DOHH2 (cell line): ENCODE results near the gene MXD4.

Source experiments
- EZH2phosphoT487 ChIP-seq: fragments of 200-600 bp; sonication (generic); IDR thresholded peaks from 2 replicates; pipeline ENCODE4 v1.6.1; 2017; ENCODE audit warnings: borderline replicate concordance, mild to moderate bottlenecking, antibody characterized with exemption, low read length, moderate library complexity, mixed read lengths
- TF ChIP-seq, protein P1 (sequence below): fragments of 200-600 bp; sonication (generic); IDR thresholded peaks from one replicate; pipeline ENCODE4 v1.5.1; 2014; ENCODE audit warnings: antibody characterized with exemption, mild to moderate bottlenecking, low read depth, low read length; ENCODE audit not compliant: poor library complexity, severe bottlenecking

DNA sequence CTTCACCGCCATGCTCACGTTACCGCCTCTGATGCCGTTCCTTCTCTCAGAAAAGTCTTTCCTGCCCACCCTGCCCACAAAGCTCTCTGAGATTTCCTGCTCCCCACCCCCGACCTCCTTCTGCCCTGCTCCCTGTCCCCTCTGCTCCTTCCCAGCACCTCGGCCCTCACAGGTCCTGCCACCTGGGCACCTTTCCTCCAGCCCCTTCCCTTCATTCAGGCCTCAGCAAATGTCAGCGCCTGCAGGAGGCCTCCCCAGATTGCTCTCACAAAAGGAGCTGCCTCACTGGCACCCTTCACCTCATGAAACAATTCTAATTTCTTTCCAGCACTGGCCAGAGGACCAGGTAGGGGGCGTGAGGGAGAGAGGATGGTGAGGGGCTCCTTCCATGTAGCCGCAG, 33.6 kb upstream of the MXD4 start:
- TF ChIP-seq, protein P1, sequence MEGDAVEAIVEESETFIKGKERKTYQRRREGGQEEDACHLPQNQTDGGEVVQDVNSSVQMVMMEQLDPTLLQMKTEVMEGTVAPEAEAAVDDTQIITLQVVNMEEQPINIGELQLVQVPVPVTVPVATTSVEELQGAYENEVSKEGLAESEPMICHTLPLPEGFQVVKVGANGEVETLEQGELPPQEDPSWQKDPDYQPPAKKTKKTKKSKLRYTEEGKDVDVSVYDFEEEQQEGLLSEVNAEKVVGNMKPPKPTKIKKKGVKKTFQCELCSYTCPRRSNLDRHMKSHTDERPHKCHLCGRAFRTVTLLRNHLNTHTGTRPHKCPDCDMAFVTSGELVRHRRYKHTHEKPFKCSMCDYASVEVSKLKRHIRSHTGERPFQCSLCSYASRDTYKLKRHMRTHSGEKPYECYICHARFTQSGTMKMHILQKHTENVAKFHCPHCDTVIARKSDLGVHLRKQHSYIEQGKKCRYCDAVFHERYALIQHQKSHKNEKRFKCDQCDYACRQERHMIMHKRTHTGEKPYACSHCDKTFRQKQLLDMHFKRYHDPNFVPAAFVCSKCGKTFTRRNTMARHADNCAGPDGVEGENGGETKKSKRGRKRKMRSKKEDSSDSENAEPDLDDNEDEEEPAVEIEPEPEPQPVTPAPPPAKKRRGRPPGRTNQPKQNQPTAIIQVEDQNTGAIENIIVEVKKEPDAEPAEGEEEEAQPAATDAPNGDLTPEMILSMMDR: no peak
- TF ChIP-seq EZH2phosphoT487: no peak
